GM18505 (cell line): Measurements from ENCODE around the gene PADI6.

Experiments used
- ATAC-seq: cut with Tn5 transposase; IDR thresholded peaks from one replicate; pipeline ENCODE4 v1.9.1; 2021; ENCODE audit not compliant: unreplicated experiment
- POLR2A ChIP-seq: IDR thresholded peaks from 4 replicates; pipeline ENCODE4 v1.6.1; 2011; ENCODE audit warnings: borderline replicate concordance; ENCODE audit not compliant: insufficient read depth, insufficient read length; ENCODE audit errors: extremely low read depth

PADI6 gene

GRCh38 chr1:17365293-17365692, 6.7 kb upstream of the PADI6 start:
- no peak for ATAC-seq

GRCh38 chr1:17369466-17369865, 2.5 kb upstream of the PADI6 start:
- no peak for TF ChIP-seq POLR2A

More at GRCh38 chr1:17365293-17365692, 6.7 kb upstream of the PADI6 start:
- no peak for TF ChIP-seq POLR2A

GRCh38 chr1:17370618-17371017, 1.4 kb upstream of the PADI6 start:
- no peak for TF ChIP-seq POLR2A
- no peak for ATAC-seq

More at GRCh38 chr1:17369466-17369865, 2.5 kb upstream of the PADI6 start:
- ATAC-seq, result no peak

- no peak for TF ChIP-seq POLR2A
- no peak for ATAC-seq
These were observed 959 bp downstream of the PADI6 start for GRCh38 chr1:17372955-17373354.

GRCh38 chr1:17375651-17376050, 3.7 kb downstream of the PADI6 start:
- ATAC-seq, result no peak
- TF ChIP-seq POLR2A, result no peak

- no peak for TF ChIP-seq POLR2A
- no peak for ATAC-seq
These were observed 5.4 kb downstream of the PADI6 start for GRCh38 chr1:17377325-17377953.

- ATAC-seq, result no peak
- no peak for TF ChIP-seq POLR2A
These were observed 9.2 kb downstream of the PADI6 start for GRCh38 chr1:17381161-17381560.

GRCh38 chr1:17392199-17392740, 20.3 kb downstream of the PADI6 start:
- no peak for ATAC-seq
- no peak for TF ChIP-seq POLR2A

GRCh38 chr1:17393230-17393629, 21.2 kb downstream of the PADI6 start:
- ATAC-seq, result no peak

GRCh38 chr1:17397910-17398695, 26.1 kb downstream of the PADI6 start:
- no peak for ATAC-seq
- TF ChIP-seq POLR2A, result no peak

More at GRCh38 chr1:17393230-17393629, 21.2 kb downstream of the PADI6 start:
- no peak for TF ChIP-seq POLR2A

GRCh38 chr1:17400725-17401341, 28.8 kb downstream of the PADI6 start:
- no peak for ATAC-seq
- no peak for TF ChIP-seq POLR2A

GRCh38 chr1:17401841-17402240, 29.8 kb downstream of the PADI6 start:
- no peak for ATAC-seq

GRCh38 chr1:17403081-17403480, 31.1 kb downstream of the PADI6 start:
- no peak for ATAC-seq
- no peak for TF ChIP-seq POLR2A

More at GRCh38 chr1:17401841-17402240, 29.8 kb downstream of the PADI6 start:
- no peak for TF ChIP-seq POLR2A
